GM15510 (cell line): Measurements from ENCODE around the gene BOLA1.

Source experiments
- POLR2A ChIP-seq: IDR thresholded peaks from 3 replicates; pipeline ENCODE4 v1.6.1; 2011; ENCODE audit warnings: borderline replicate concordance; ENCODE audit not compliant: insufficient read length; ENCODE audit errors: extremely low read depth

The BOLA1 gene

GRCh38 chr1:149927056-149927562 lies 27.7 kb downstream of the BOLA1 start:
- TF ChIP-seq POLR2A = no peak

- peak; percentile 92 for TF ChIP-seq POLR2A
These were observed 28.4 kb downstream of the BOLA1 start, which contains the start of gene SF3B4 for GRCh38 chr1:149927563-149928400. Gene SF3B4, minus strand, starts transcription at chr1:149927803. Its CDS starts 44 bp downstream, at chr1:149927759.

- no peak for TF ChIP-seq POLR2A
These were observed 29.0 kb downstream of the BOLA1 start for GRCh38 chr1:149928401-149928724.

GRCh38 chr1:149929856-149930255 lies 30.5 kb downstream of the BOLA1 start:
- no peak for TF ChIP-seq POLR2A

DNA sequence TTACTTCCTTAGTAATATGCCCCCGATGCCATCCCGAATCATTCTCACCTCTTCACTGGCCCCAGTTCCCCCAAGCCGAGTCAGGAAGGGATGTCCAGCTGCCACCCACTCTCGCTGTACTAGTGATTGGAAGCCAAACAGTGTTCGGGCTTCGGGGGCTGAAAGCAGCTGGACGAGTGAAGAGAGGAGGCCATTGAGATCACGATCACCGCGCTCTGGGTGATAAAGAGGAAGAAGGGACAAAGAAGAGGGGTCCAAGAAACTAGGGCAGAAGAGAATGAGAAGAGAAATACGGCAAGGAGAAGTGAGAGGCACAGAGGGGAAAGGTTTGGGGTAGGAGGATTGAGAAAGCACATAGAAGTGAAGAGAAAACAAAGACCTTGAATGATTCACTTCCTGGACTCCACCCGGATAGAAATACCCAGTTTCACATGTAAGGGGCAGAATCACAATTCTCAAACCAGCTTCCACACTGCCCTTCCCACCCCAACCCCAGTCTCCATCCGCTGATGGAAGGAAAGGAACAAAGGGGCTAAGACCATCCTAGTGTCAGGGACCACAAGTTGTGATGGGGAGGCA lies 31.9 kb downstream of the BOLA1 start:
- TF ChIP-seq POLR2A = no peak

GRCh38 chr1:149932474-149932873 lies 33.1 kb downstream of the BOLA1 start:
- no peak for TF ChIP-seq POLR2A

GRCh38 chr1:149933208-149933607 lies 33.8 kb downstream of the BOLA1 start:
- no peak for TF ChIP-seq POLR2A

DNA sequence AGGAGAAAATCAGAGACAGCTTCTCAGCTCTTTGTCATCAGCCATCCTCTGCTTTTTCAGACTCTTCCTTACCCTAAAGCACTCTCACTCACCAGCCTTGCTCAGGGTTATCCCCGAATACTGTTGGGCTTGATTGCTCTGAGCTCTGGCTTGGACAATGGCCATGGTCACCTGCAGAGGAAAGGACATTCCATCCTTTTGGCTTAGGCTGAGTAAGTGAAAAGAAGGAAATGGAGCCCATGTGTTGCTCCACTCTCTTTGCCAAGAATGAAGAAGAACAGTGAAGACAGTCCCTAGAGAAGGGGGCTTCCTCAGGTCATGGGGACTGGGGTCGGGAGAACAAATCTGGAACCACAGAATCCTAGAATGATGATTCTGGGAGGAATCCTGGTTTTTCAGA lies 35.0 kb downstream of the BOLA1 start:
- TF ChIP-seq POLR2A = no peak

- no peak for TF ChIP-seq POLR2A
These were observed 37.0 kb downstream of the BOLA1 start, which contains the start of gene MTMR11 for GRCh38 chr1:149936170-149936991. Gene MTMR11, minus strand, starts transcription at chr1:149936879. Its CDS starts 232 bp downstream, at chr1:149936647.

DNA sequence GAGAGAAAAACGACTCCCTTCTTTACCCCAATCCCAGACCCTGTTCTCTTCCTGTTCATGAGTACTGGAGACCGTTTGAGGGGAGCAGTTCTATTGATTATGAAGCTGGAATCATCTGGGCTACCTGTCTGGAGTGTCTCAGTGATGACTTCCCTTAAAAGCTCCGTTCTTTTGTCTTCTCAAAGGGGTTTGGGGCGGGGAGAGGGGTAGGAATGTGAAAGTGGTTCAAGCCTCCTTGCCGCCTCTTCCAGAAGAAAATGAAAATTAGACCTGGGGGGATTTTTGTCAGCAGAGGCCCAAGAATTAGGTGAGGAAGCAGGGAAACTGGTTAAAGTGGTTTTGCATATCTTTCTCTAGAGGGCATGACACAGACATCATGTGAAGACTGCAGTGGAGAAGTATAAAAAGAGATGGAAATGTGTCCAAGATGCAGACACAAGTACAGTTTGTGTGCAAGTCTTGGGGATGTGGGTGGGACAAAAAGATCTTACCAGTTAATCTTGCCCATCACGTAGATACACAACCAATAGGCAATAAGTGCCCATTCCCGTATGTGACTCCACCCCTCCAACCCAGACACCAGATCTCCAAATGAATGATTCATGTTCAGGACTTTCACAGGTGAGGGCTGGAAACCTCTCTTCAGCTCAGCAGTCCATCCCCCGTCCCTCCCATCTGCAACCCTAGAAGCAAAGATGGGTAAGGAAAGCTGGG lies 37.8 kb downstream of the BOLA1 start:
- TF ChIP-seq POLR2A = no peak

- TF ChIP-seq POLR2A = no peak
These were observed 38.4 kb downstream of the BOLA1 start for GRCh38 chr1:149937759-149938158.

DNA sequence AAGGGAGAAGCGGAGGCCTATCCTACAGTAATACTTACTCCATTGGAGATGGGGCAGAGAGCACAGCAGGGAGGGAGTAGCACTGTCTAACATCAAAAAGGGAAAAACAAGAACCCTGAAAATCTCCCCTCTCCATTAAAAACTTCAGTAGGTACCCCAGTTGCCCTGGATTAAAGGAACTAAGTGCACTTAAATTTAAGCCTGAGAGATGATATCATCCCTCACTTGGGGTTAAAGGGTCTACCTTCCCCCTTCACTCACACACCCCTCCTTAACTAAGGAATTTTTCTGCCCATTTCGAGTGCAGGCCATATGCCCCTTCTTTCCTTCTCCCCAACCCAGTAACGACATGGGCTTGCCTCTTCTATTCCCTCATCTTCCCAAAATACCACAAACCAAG lies 41.1 kb downstream of the BOLA1 start:
- no peak for TF ChIP-seq POLR2A

GRCh38 chr1:149942207-149942606 lies 42.8 kb downstream of the BOLA1 start:
- no peak for TF ChIP-seq POLR2A

DNA sequence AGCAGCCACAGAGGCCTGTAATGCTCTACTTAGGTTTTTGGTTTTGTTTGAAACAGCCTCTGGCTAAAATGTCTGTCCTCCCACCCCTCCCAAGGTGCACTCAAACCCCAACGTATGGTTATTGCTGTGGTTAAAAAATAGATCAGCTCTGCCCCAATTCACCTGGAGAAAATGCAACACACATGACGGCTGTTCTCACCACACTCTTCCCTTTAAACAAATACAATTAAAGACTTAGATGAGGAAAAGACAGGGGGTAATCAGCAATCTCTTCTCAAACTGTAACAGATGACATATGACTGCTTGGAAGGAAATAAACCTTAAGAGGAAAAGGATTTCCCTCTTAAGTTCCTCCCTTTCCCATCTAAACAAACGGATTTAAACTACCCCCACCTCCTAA lies 43.5 kb downstream of the BOLA1 start:
- TF ChIP-seq POLR2A = no peak
